CD4-positive, alpha-beta T cell treated with Interleukin-6 at 100 ng/mL for 8 hours (primary cell): ENCODE data around the gene SYNE2.
"Not testable (repeated sequence)": the region's sequence is repeated elsewhere in the genome, so short reads cannot be mapped to it uniquely, and the experiment has no call there.

Experiments
- DNase-seq: peaks from one replicate; pipeline ENCODE4 v3.0.0-alpha.2; 2020; ENCODE audit warnings: mixed read lengths, low spot score

Gene SYNE2

GRCh38 chr14:64196056-64196455, 343.3 kb downstream of the SYNE2 start:
- DNase-seq: no peak

- peak; percentile 5 for DNase-seq
Observed at GRCh38 chr14:64196814-64197411, 344.1 kb downstream of the SYNE2 start.

- no peak for DNase-seq
Observed at GRCh38 chr14:64197996-64198395, 345.2 kb downstream of the SYNE2 start.

- no peak for DNase-seq
Observed at GRCh38 chr14:64198486-64198885, 345.7 kb downstream of the SYNE2 start.

GRCh38 chr14:64200170-64200569, 347.4 kb downstream of the SYNE2 start:
- no peak for DNase-seq

- no peak for DNase-seq
Observed at GRCh38 chr14:64201296-64201695, 348.5 kb downstream of the SYNE2 start.

- no peak for DNase-seq
Observed at GRCh38 chr14:64201921-64202545, 349.2 kb downstream of the SYNE2 start.

- no peak for DNase-seq
Observed at GRCh38 chr14:64202716-64203115, 349.9 kb downstream of the SYNE2 start.

GRCh38 chr14:64203366-64204006, 350.7 kb downstream of the SYNE2 start:
- no peak for DNase-seq

- no peak for DNase-seq
Observed at GRCh38 chr14:64208261-64208660, 355.5 kb downstream of the SYNE2 start.

- DNase-seq: no peak
Observed at GRCh38 chr14:64208981-64209380, 356.2 kb downstream of the SYNE2 start.

- no peak for DNase-seq
Observed at GRCh38 chr14:64209444-64210131, 356.8 kb downstream of the SYNE2 start.

- no peak for DNase-seq
Observed at GRCh38 chr14:64210216-64210615, 357.4 kb downstream of the SYNE2 start.

GRCh38 chr14:64210912-64211311, 358.1 kb downstream of the SYNE2 start:
- DNase-seq: not testable (repeated sequence)

GRCh38 chr14:64212666-64213065, 359.9 kb downstream of the SYNE2 start:
- DNase-seq: no peak

- DNase-seq: no peak
Observed at GRCh38 chr14:64213086-64213485, 360.3 kb downstream of the SYNE2 start.

- no peak for DNase-seq
Observed at GRCh38 chr14:64213853-64214570, 361.2 kb downstream of the SYNE2 start.

GRCh38 chr14:64215274-64215673, 362.5 kb downstream of the SYNE2 start:
- DNase-seq: no peak

GRCh38 chr14:64215978-64216377, 363.2 kb downstream of the SYNE2 start:
- no peak for DNase-seq

- DNase-seq: no peak
Observed at GRCh38 chr14:64217308-64217707, 364.5 kb downstream of the SYNE2 start.

GRCh38 chr14:64217834-64218233, 365.0 kb downstream of the SYNE2 start:
- no peak for DNase-seq
